ENCODE measurements around the gene CCDC167. TPM values are rescaled to one million over a fixed set of nuclear protein-coding genes. Genes with fewer than 3 reads are reported as not detected.
A peak's percentile ranks its signal among the peaks of the same experiment; 100 is the strongest.

Gene CCDC167
- total RNA-seq (10 to 100 TPM; 16.0 to 36.4 (median 22.0) TPM), polyA plus RNA-seq (10 to 100 TPM; 13.8 to 54.0 (median 30.3) TPM)

- Histone ChIP-seq H3K4me3 (peak within 1 kb of the TSS; percentile 50 to 75 (median 62)), H3K27me3 (no peaks in the 10 kb centered on the region), H3K36me3 (no peaks in the 10 kb centered on the region), H3K4me1 (peaks cover 0 to 10% (median 5%) of the 10 kb centered on the region in 4 donors), H3K9me3 (no peaks in the 10 kb centered on the region), H3K27ac (peak within 1 kb of the TSS; percentile 47 to 64 (median 56))
- DNase-seq, result peak; percentile 97
- TF ChIP-seq EP300 (IDR thresholded peaks at IDR 0.05) (no peak), POLR2A (IDR thresholded peaks at IDR 0.05) (no peak), POLR2AphosphoS5 (IDR thresholded peaks at IDR 0.05) (peak in 2 of 4 donors; percentile 20 to 39)
- intact Hi-C loops (cut with DNase I), result loop anchor here (2.0 kb wide), 1 partner anchor 67 kb away; the partner anchor contains the start of gene CMTR1
- 2% methylated on average over 38 of the region's 38 CpGs for WGBS, 2 donors
Measured at GRCh38 chr6:37499433-37500293, at the start of gene CCDC167. TSS of gene CCDC167 (minus strand) at chr6:37499893. CDS start at chr6:37499863, 30 bp downstream.

- Histone ChIP-seq H3K9me3 (no peaks in the 10 kb centered on the region), H3K36me3 (no peaks in the 10 kb centered on the region), H3K27me3 (peaks cover 0 to 9% (median 0%) of the 10 kb centered on the region in 3 donors), H3K4me1 (peaks cover 0 to 15% (median 7%) of the 10 kb centered on the region in 4 donors), H3K27ac (no peak overlapping the region), H3K4me3 (no peak overlapping the region)
- intact Hi-C loops (cut with DNase I), result no loop called here
- 60 to 71% methylated on average over 7 of the region's 7 CpGs for WGBS, 2 donors
- TF ChIP-seq POLR2A (IDR thresholded peaks at IDR 0.05) (no peak), CTCF (IDR thresholded peaks at IDR 0.05) (no peak), POLR2AphosphoS5 (IDR thresholded peaks at IDR 0.05) (no peak), EP300 (IDR thresholded peaks at IDR 0.05) (no peak)
- no peak for DNase-seq
Measured at GRCh38 chr6:37549154-37549553, 49.5 kb upstream of the CCDC167 start.

DNA sequence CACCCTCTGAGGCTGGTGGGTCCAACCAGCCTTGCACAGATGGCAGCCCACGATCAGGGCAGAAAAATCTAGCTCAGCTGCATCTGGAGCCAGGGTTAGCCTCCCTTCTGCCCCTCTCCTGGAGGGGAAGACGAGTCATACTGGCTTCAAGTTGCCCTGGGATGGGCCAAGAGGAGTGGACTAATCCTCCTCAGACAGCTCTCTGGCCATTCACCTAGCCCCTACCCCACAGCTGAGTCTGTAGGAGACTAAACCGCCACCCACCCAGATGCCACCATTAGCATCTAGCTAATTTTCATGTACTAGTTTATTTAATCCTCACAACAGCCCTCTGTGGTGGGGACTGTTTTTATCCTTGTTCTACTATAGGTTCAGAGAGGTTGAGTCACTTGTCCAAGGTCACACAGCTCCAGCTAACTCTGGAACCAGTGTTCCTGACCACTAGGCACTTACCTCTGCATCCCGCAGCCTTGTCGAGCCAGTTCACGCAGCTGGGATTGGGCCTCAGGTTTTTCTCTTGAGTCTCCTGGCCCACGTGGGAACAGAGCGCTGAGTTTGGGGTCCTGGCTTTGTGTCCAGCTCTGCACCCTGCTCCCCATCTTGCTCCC, 48.5 kb upstream of the CCDC167 start:
- peaks cover 0 to 8% (median 0%) of the 10 kb centered on the region in 3 donors for H3K27me3 ChIP-seq
- no peak for DNase-seq
- no peaks in the 10 kb centered on the region for H3K9me3 ChIP-seq
- no peaks in the 10 kb centered on the region for H3K36me3 ChIP-seq
- H3K4me3 ChIP-seq, result no peak overlapping the region
- no peak for TF ChIP-seq POLR2AphosphoS5 (IDR thresholded peaks at IDR 0.05)
- peaks cover 0 to 13% (median 4%) of the 10 kb centered on the region in 4 donors for H3K4me1 ChIP-seq
- 72 to 83% methylated on average over 8 of the region's 8 CpGs for WGBS, 2 donors
- no peak overlapping the region for H3K27ac ChIP-seq
- intact Hi-C loops (cut with DNase I), result no loop called here

- Histone ChIP-seq H3K27ac (no peak overlapping the region), H3K27me3 (peaks cover 0 to 8% (median 0%) of the 10 kb centered on the region in 3 donors), H3K9me3 (no peaks in the 10 kb centered on the region), H3K4me1 (peaks cover 0 to 13% (median 4%) of the 10 kb centered on the region in 4 donors), H3K36me3 (no peaks in the 10 kb centered on the region), H3K4me3 (no peak overlapping the region)
- intact Hi-C loops (cut with DNase I), result no loop called here
- DNase-seq, result no peak
- TF ChIP-seq POLR2A (IDR thresholded peaks at IDR 0.05), result no peak
- TF ChIP-seq POLR2AphosphoS5 (IDR thresholded peaks at IDR 0.05), result no peak
- TF ChIP-seq EP300 (IDR thresholded peaks at IDR 0.05), result no peak
- TF ChIP-seq CTCF (IDR thresholded peaks at IDR 0.05), result no peak
- WGBS, 2 donors, result 43 to 55% methylated on average over 8 of the region's 8 CpGs
Measured at GRCh38 chr6:37547564-37548061, 47.9 kb upstream of the CCDC167 start.

DNA sequence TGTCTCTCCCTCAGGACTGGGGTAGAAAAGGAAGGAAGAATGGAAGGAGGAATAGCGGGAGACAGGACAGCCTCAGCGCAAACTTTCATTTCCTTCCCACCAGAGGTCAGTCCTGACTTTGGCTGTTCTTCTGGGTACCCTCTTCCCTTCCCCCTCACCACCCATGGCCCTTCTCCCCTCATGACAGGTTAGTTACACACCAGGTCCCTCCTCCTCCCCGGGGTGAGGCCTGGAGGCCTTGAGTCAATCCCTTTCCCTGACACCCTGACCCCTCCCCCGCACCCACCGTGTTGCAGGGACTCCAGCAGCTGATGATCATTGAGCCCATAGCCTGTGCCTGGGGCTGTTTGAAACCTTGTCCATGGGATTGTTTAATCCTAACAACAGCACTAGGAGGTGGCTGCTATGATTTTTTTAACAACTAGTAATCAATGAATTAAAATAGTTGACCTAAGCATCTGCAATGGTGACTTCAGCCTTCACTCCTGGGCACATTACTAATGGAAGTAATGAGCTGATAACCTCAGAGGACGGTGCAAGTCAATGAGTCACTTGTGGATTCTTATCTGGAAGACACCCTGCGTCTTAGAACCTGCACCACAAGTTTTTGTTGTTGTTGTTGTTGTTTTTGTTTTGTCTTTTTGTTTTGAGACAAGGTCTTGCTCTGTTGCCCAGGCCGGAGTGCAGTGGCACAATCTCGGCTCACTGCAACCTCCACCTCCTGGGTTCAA, 46.6 kb upstream of the CCDC167 start:
- Histone ChIP-seq H3K9me3 (no peaks in the 10 kb centered on the region), H3K4me1 (peaks cover 0 to 4% (median 2%) of the 10 kb centered on the region in 4 donors), H3K4me3 (no peak overlapping the region), H3K27me3 (peaks cover 0 to 8% (median 0%) of the 10 kb centered on the region in 3 donors), H3K36me3 (no peaks in the 10 kb centered on the region), H3K27ac (no peak overlapping the region)
- TF ChIP-seq CTCF (IDR thresholded peaks at IDR 0.05), result no peak
- TF ChIP-seq EP300 (IDR thresholded peaks at IDR 0.05), result no peak
- no peak for TF ChIP-seq POLR2AphosphoS5 (IDR thresholded peaks at IDR 0.05)
- no peak for TF ChIP-seq POLR2A (IDR thresholded peaks at IDR 0.05)
- WGBS, 2 donors, result 73 to 74% methylated on average over 9 of the region's 9 CpGs
- intact Hi-C loops (cut with DNase I), result no loop called here
- DNase-seq, result no peak

Data from sigmoid colon (tissue), 7 donors.